ENCODE results near the gene TBX18.

The TBX18 gene

GRCh38 chr6:84707171-84707570 is 57.2 kb downstream of the TBX18 start:
- POLR2A ChIA-PET = no interaction called here
- CTCF ChIA-PET = interaction anchor here (1.2 to 1.4 kb wide), 2 partner anchors 22 kb away, joined by 3 to 4 read pairs; no protein-coding TSS in a partner anchor
- Histone ChIP-seq H3K36me3 (ENCODE audit: control insufficient read depth in 2 of 2, insufficient read depth in 1 of 2, low read length in 2 of 2) (no peaks in the 10 kb centered on the region), H3K9me3 (ENCODE audit: control insufficient read depth, insufficient read depth, low read depth, low read length) (no peaks in the 10 kb centered on the region), H3K4me1 (ENCODE audit: control insufficient read depth, insufficient read depth, low read length) (no peaks in the 10 kb centered on the region), H3K27ac (ENCODE audit: extremely low read depth, low read depth, low read length) (no peak overlapping the region), H3K4me3 (ENCODE audit: low read depth, low read length) (no peak overlapping the region)
- TF ChIP-seq ZNF280C (tag by site-specific recombination; IDR thresholded peaks at IDR 0.05) = no peak
- no peak for TF ChIP-seq HOXD13 (CRISPR knock-in tag; IDR thresholded peaks at IDR 0.05; ENCODE audit: borderline replicate concordance)
- TF ChIP-seq KLF16 (tag by site-specific recombination; IDR thresholded peaks at IDR 0.05) = no peak
- TF ChIP-seq ZBTB21 (tag by site-specific recombination; IDR thresholded peaks at IDR 0.05) = no peak
- no peak for TF ChIP-seq ZNF354C (tag by site-specific recombination; IDR thresholded peaks at IDR 0.05; ENCODE audit: borderline replicate concordance, low read depth)
- TF ChIP-seq GLIS2 (tag by site-specific recombination; IDR thresholded peaks at IDR 0.05) = no peak
- no peak for TF ChIP-seq ZNF645 (tag by site-specific recombination; IDR thresholded peaks at IDR 0.05)
- no peak for TF ChIP-seq ZNF398 (tag by site-specific recombination; IDR thresholded peaks at IDR 0.05)
- no peak for TF ChIP-seq TRIM28 (IDR thresholded peaks at IDR 0.05; ENCODE audit: borderline replicate concordance, low read length)
- no peak for TF ChIP-seq ZNF658 (tag by site-specific recombination; IDR thresholded peaks at IDR 0.05)

DNA sequence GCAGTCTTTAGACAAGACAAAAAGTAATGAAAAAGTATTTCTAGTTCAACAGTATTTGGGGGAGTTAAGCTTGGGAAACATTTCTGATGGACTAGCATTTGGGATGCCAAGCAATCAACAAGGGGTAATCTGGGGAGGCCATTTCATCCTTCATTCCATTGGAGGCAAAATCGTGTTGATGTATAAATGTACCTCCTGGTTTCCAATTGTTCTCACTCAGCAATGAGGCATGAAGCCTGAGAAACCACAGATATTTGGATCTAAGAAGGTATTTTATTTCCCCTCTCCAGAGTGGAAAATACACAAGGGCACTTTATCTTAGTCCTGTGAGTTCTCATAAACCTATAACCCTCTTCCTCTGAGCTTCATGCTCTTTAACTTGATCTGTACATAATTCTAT is 68.2 kb downstream of the TBX18 start:
- ChIA-PET POLR2A (no interaction called here), CTCF (interaction anchor here (0.7 kb wide), 1 partner anchor 263 kb away, joined by 3 read pairs; no protein-coding TSS in a partner anchor)
- Histone ChIP-seq H3K36me3 (ENCODE audit: control insufficient read depth in 2 of 2, insufficient read depth in 1 of 2, low read length in 2 of 2) (no peaks in the 10 kb centered on the region), H3K27ac (ENCODE audit: extremely low read depth, low read depth, low read length) (no peak overlapping the region), H3K4me3 (ENCODE audit: low read depth, low read length) (no peak overlapping the region), H3K4me1 (ENCODE audit: control insufficient read depth, insufficient read depth, low read length) (no peaks in the 10 kb centered on the region), H3K9me3 (ENCODE audit: control insufficient read depth, insufficient read depth, low read depth, low read length) (no peaks in the 10 kb centered on the region)
- TF ChIP-seq PRDM2 (tag by site-specific recombination; IDR thresholded peaks at IDR 0.05; ENCODE audit: borderline replicate concordance) = no peak
- no peak for TF ChIP-seq ZSCAN30 (tag by site-specific recombination; IDR thresholded peaks at IDR 0.05)
- no peak for TF ChIP-seq CTCF (tag by site-specific recombination; IDR thresholded peaks at IDR 0.05)
- TF ChIP-seq RBAK (tag by site-specific recombination; IDR thresholded peaks at IDR 0.05) = no peak
- TF ChIP-seq ZNF366 (tag by site-specific recombination; conservative IDR thresholded peaks at IDR 0.05) = no peak
- no peak for TF ChIP-seq ZXDB (tag by site-specific recombination; IDR thresholded peaks at IDR 0.05)
- TF ChIP-seq, protein P1, sequence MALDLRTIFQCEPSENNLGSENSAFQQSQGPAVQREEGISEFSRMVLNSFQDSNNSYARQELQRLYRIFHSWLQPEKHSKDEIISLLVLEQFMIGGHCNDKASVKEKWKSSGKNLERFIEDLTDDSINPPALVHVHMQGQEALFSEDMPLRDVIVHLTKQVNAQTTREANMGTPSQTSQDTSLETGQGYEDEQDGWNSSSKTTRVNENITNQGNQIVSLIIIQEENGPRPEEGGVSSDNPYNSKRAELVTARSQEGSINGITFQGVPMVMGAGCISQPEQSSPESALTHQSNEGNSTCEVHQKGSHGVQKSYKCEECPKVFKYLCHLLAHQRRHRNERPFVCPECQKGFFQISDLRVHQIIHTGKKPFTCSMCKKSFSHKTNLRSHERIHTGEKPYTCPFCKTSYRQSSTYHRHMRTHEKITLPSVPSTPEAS (tag by site-specific recombination; IDR thresholded peaks at IDR 0.05) = no peak
- TF ChIP-seq, protein P2, sequence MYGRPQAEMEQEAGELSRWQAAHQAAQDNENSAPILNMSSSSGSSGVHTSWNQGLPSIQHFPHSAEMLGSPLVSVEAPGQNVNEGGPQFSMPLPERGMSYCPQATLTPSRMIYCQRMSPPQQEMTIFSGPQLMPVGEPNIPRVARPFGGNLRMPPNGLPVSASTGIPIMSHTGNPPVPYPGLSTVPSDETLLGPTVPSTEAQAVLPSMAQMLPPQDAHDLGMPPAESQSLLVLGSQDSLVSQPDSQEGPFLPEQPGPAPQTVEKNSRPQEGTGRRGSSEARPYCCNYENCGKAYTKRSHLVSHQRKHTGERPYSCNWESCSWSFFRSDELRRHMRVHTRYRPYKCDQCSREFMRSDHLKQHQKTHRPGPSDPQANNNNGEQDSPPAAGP (tag by site-specific recombination; IDR thresholded peaks at IDR 0.05) = no peak
- no peak for TF ChIP-seq ZNF658 (tag by site-specific recombination; IDR thresholded peaks at IDR 0.05)
- no peak for TF ChIP-seq ZBTB21 (tag by site-specific recombination; IDR thresholded peaks at IDR 0.05)
- no peak for TF ChIP-seq ZNF169 (tag by site-specific recombination; IDR thresholded peaks at IDR 0.05)
